GM12878 (cell line): ENCODE results near the gene CMSS1. TPM values are rescaled to one million over a fixed set of nuclear protein-coding genes. Genes with fewer than 3 reads are reported as not detected.

Source experiments
- ATAC-seq: fragments of 200-7000 bp; cut with Tn5 transposase; 3 replicates; pipeline ENCODE4 v1.9.1; 2020; ENCODE audit warnings: mild to moderate bottlenecking, moderate library complexity
- BruUV-seq: library from RNA; stranded (reverse); fragments of 400-500 nt; replicated peaks from 2 replicates; lab custom pipeline; 2021; lab: Mats Ljungman, UMichigan
- CTCF ChIA-PET: fragments of 300-600 bp; sonication (Branson Sonifier 250); formaldehyde crosslinking; extraction: SDS; loops from one replicate; lab custom pipeline; 2021; ENCODE audit warnings: inconsistent platforms; lab: Yijun Ruan, JAX
- POLR2A ChIA-PET: fragments of 350-600 bp; formaldehyde crosslinking; extraction: SDS; loops from one replicate; lab custom pipeline; 2021; ENCODE audit warnings: inconsistent platforms; lab: Charles Lee
- RAD21 ChIA-PET: fragments of 300-600 bp; sonication (Branson Sonifier 250); formaldehyde crosslinking; loops from one replicate; lab custom pipeline; 2023; ENCODE audit warnings: antibody characterized with exemption; ENCODE audit not compliant: unreplicated experiment; lab: Charles Lee
- SMC1A ChIA-PET: fragments of 300-600 bp; sonication (Branson Sonifier 250); formaldehyde crosslinking; loops from one replicate; lab custom pipeline; 2023; ENCODE audit not compliant: unreplicated experiment, uncharacterized antibody; lab: Charles Lee
- DNase-seq: peaks from one replicate; pipeline ENCODE4 v3.0.0-alpha.2; 2011; ENCODE audit warnings: low read depth, low spot score
- FAIRE-seq: peaks from 3 replicates; lab custom pipeline; 2011; peaks lifted over from hg19 to GRCh38; lab: Jason Lieb, UNC
- H2AFZ ChIP-seq: 2 replicates; pipeline ENCODE4 v1.6.0; 2011; ENCODE audit warnings: low read depth, low read length, control low read depth; ENCODE audit not compliant: control insufficient read depth
- H3K27ac ChIP-seq: 2 replicates; pipeline ENCODE4 v1.5.1; 2011; ENCODE audit warnings: control low read depth; ENCODE audit not compliant: control insufficient read depth, insufficient read depth
- H3K27me3 ChIP-seq, 2 experiments: replicated peaks in 1 of 2; 2 replicates each; pipeline versions ENCODE4 v1.6.0 to v1.6.1; 2011; ENCODE audit warnings: low read length in 1 of 2; ENCODE audit not compliant: control insufficient read depth in 2 of 2, insufficient read depth in 2 of 2
- H3K36me3 ChIP-seq, 2 experiments: 2 replicates each; pipeline ENCODE4 v1.5.1; 2011; ENCODE audit warnings: low read length in 1 of 2; ENCODE audit not compliant: control insufficient read depth in 2 of 2, insufficient read depth in 2 of 2
- H3K4me1 ChIP-seq: 2 replicates; pipeline ENCODE4 v1.6.1; 2011; ENCODE audit warnings: mild to moderate bottlenecking, low read length, moderate library complexity, mixed read lengths; ENCODE audit not compliant: control insufficient read depth, insufficient read depth
- H3K4me2 ChIP-seq: 2 replicates; pipeline ENCODE4 v1.6.0; 2011; ENCODE audit warnings: control low read depth; ENCODE audit not compliant: control insufficient read depth, insufficient read depth
- H3K4me3 ChIP-seq: fragments of 200-600 bp; sonication (generic); 2 replicates; pipeline ENCODE4 v1.5.1; 2016
- H3K79me2 ChIP-seq: 2 replicates; pipeline ENCODE4 v1.6.0; 2011; ENCODE audit warnings: low read length; ENCODE audit not compliant: control insufficient read depth, insufficient read depth
- H3K9ac ChIP-seq: 2 replicates; pipeline ENCODE4 v1.8.0; 2011; ENCODE audit warnings: low read length, control low read depth, mixed read lengths; ENCODE audit not compliant: control insufficient read depth, insufficient read depth
- H3K9me3 ChIP-seq: replicated peaks from 3 replicates; pipeline ENCODE4 v1.5.1; 2011; ENCODE audit warnings: mild to moderate bottlenecking, low read length; ENCODE audit not compliant: control insufficient read depth, insufficient read depth
- H4K20me1 ChIP-seq: 2 replicates; pipeline ENCODE4 v1.6.0; 2011; ENCODE audit not compliant: control insufficient read depth, insufficient read depth
- BCL11A ChIP-seq: IDR thresholded peaks from 2 replicates; pipeline ENCODE4 v1.6.1; 2011; ENCODE audit warnings: low read depth, low read length
- BRCA1 ChIP-seq: IDR thresholded peaks from 2 replicates; pipeline ENCODE4 v1.6.1; 2011; ENCODE audit warnings: low read depth, low read length, improper control_type of control experiment
- CEBPZ ChIP-seq: fragments of 150-350 bp; IDR thresholded peaks from 2 replicates; pipeline ENCODE4 v1.6.1; 2016; ENCODE audit warnings: low read depth, low read length
- ELK1 ChIP-seq: IDR thresholded peaks from 2 replicates; pipeline ENCODE4 v1.6.1; 2012; ENCODE audit warnings: low read depth, low read length, improper control_type of control experiment
- ESRRA ChIP-seq: IDR thresholded peaks from 2 replicates; pipeline ENCODE4 v1.6.1; 2012; ENCODE audit warnings: mild to moderate bottlenecking, low read length, improper control_type of control experiment
- GABPA ChIP-seq: IDR thresholded peaks from 2 replicates; pipeline ENCODE4 v1.6.1; 2014; ENCODE audit warnings: antibody characterized with exemption, low read depth, mild to moderate bottlenecking, inconsistent platforms
- KLF5 ChIP-seq: fragments of 450-650 bp; IDR thresholded peaks from 2 replicates; pipeline ENCODE4 v1.6.1; 2014; ENCODE audit warnings: mild to moderate bottlenecking; ENCODE audit not compliant: partially characterized antibody
- RUNX3 ChIP-seq: IDR thresholded peaks from 2 replicates; pipeline ENCODE4 v1.6.1; 2012; ENCODE audit warnings: low read length, inconsistent platforms
- STAT1 ChIP-seq: fragments of 450-650 bp; conservative IDR thresholded peaks from 2 replicates; pipeline ENCODE4 v1.6.1; 2014; ENCODE audit warnings: antibody characterized with exemption, mild to moderate bottlenecking
- ZZZ3 ChIP-seq: IDR thresholded peaks from 2 replicates; pipeline ENCODE4 v1.6.1; 2011; ENCODE audit warnings: low read depth; ENCODE audit not compliant: control insufficient read depth, insufficient read length
- WGBS: methylation state at CpG from one replicate; pipeline ENCODE4 v1.1.6; 2016; ENCODE audit warnings: low lambda C conversion rate; ENCODE audit not compliant: insufficient replicate concordance, insufficient coverage; ENCODE audit errors: missing lambda C conversion rate; 5-methylcytosine and 5-hydroxymethylcytosine counted together
- in situ Hi-C: fragments of 300-500 bp; cut with MboI; formaldehyde crosslinking; loops from 9 replicates; pipeline ENCODE4 v1.14.3; 2018; ENCODE audit warnings: mixed read lengths
- intact Hi-C: fragments of 100-400 bp; cut with micrococcal nuclease; formaldehyde crosslinking; loops from one replicate; pipeline ENCODE4 v1.14.2; 2022; ENCODE audit not compliant: unreplicated experiment
- polyA plus RNA-seq, 11 experiments: library from polyadenylated mRNA; depleted of rRNA in 4 of 11; unstranded in 6 of 11; stranded (reverse) in 5 of 11; fragments of >200 nt; fragmentation: Nextera tagmentation in 4 of 11; fragmentation: Illumina TruSeq in 1 of 11; extraction: Ambion mirVana in 4 of 11; extraction: Trizol in 1 of 11; gene quantifications; 1 replicate in 1 of 11; 2 replicates in 10 of 11; pipeline versions ENCODE4 v1.2.1 to v1.2.3, GENCODE V29; 2011 to 2016; ENCODE audit warnings: inconsistent platforms in 2 of 11, missing spikeins in 2 of 11, low read depth in 1 of 11
- total RNA-seq, 4 experiments: library from RNA; depleted of rRNA in 3 of 4; stranded (reverse); fragments of >200 nt in 3 of 4; fragmentation: Illumina TruSeq in 1 of 4; extraction: Trizol in 1 of 4; gene quantifications; 2 replicates each; pipeline versions ENCODE4 v1.2.1 to v1.2.3, GENCODE V29; 2013 to 2021
- TF ChIP-seq, protein P1 (sequence below): fragments of 450-650 bp; IDR thresholded peaks from 2 replicates; pipeline ENCODE4 v1.6.1; 2018; ENCODE audit warnings: borderline replicate concordance, mild to moderate bottlenecking; ENCODE audit not compliant: partially characterized antibody

CMSS1 gene
- total and polyA plus RNA-seq, 10 of the 15 experiments (the other 5 are each of a cell fraction or from before 2014, with no cell fraction given) = 31.0 to 118 (median 70.1) TPM

DNA sequence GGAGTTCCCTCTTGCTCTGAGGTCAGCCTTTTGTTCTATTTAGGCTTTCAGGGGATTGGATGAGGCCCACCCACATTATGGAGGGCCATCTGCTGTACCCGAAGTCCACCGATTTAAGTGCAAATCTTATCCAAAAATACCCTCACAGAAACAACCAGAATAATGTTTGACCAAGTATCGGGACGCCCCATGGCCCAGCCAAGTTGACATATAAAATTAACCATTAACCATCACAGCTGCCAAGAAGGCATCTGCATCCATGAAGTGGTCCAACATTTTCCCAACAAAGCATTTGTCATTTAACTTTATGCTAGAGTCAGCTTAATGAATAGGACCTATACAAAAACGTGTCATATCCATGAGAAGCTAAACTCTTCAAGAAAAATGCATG is 396.9 kb downstream of the CMSS1 start:
- SMC1A ChIA-PET = no interaction called here
- 51% methylated on average over 5 of the region's 5 CpGs for WGBS
- Histone ChIP-seq H2AFZ (no peak overlapping the region), H3K79me2 (no peaks in the 10 kb centered on the region), H3K36me3 (no peaks in the 10 kb centered on the region), H4K20me1 (no peaks in the 10 kb centered on the region), H3K9me3 (no peaks in the 10 kb centered on the region), H3K27me3 (no peaks in the 10 kb centered on the region; a peak in 1 of 4 replicates), H3K4me2 (no peak overlapping the region), H3K27ac (no peak overlapping the region), H3K9ac (no peak overlapping the region), H3K4me3 (no peak overlapping the region), H3K4me1 (peaks cover 10% of the 10 kb centered on the region; the same call in 1 of the 2 replicates)
- ATAC-seq = no peak
- RAD21 ChIA-PET = no interaction called here
- no peak for TF ChIP-seq ZZZ3
- TF ChIP-seq STAT1 = no peak
- no peak for TF ChIP-seq GABPA
- TF ChIP-seq RUNX3 = no peak
- TF ChIP-seq, protein P1, sequence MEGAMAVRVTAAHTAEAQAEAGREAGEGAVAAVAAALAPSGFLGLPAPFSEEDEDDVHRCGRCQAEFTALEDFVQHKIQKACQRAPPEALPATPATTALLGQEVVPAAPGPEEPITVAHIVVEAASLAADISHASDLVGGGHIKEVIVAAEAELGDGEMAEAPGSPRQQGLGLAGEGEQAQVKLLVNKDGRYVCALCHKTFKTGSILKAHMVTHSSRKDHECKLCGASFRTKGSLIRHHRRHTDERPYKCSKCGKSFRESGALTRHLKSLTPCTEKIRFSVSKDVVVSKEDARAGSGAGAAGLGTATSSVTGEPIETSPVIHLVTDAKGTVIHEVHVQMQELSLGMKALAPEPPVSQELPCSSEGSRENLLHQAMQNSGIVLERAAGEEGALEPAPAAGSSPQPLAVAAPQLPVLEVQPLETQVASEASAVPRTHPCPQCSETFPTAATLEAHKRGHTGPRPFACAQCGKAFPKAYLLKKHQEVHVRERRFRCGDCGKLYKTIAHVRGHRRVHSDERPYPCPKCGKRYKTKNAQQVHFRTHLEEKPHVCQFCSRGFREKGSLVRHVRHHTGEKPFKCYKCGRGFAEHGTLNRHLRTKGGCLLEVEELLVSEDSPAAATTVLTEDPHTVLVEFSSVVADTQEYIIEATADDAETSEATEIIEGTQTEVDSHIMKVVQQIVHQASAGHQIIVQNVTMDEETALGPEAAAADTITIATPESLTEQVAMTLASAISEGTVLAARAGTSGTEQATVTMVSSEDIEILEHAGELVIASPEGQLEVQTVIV = no peak
- no peak for TF ChIP-seq ELK1
- no peak for TF ChIP-seq KLF5
- no peak for TF ChIP-seq ESRRA
- TF ChIP-seq BRCA1 = no peak
- TF ChIP-seq CEBPZ = no peak
- no peak for TF ChIP-seq BCL11A
- CTCF ChIA-PET = interaction anchor here (1.0 kb wide), 1 partner anchor 382 kb away, joined by 3 read pairs; no protein-coding TSS in a partner anchor
- DNase-seq = no peak
- in situ Hi-C loops = no loop called here
- intact Hi-C loops = no loop called here
- BruUV-seq = no TSS peak
- FAIRE-seq = no peak
- POLR2A ChIA-PET = no interaction called here
